Activated CD4-positive, alpha-beta T cell treated with anti-CD3 and anti-CD28 coated beads, Interleukin-2, amount 10 ng/mL, durations not matched to agents 24 days and 14 days (primary cell): ENCODE data around the gene FAAH. TPM values are rescaled to one million over a fixed set of nuclear protein-coding genes. Genes with fewer than 3 reads are reported as not detected.
"Not testable (repeated sequence)": the region's sequence is repeated elsewhere in the genome, so short reads cannot be mapped to it uniquely, and the experiment has no call there.

ENCODE experiments used
- DNase-seq: peaks from one replicate; pipeline ENCODE4 v3.0.0; 2022
- H3K27ac Mint-ChIP-seq: one replicate; pipeline ENCODE4 v1.8.0; 2022; ENCODE audit warnings: mild to moderate bottlenecking, mixed read lengths
- H3K27me3 Mint-ChIP-seq: one replicate; pipeline ENCODE4 v1.8.0; 2022; ENCODE audit warnings: mixed read lengths
- H3K36me3 Mint-ChIP-seq: one replicate; pipeline ENCODE4 v1.8.0; 2022; ENCODE audit warnings: low read depth, mild to moderate bottlenecking, mixed read lengths
- H3K4me1 Mint-ChIP-seq: one replicate; pipeline ENCODE4 v1.8.0; 2021; ENCODE audit warnings: mixed read lengths
- H3K4me3 Mint-ChIP-seq: one replicate; pipeline ENCODE4 v1.8.0; 2022; ENCODE audit warnings: mild to moderate bottlenecking, moderate library complexity, mixed read lengths
- H3K9me3 Mint-ChIP-seq: one replicate; pipeline ENCODE4 v1.8.0; 2021; ENCODE audit warnings: mixed read lengths
- intact Hi-C: fragments of 100-400 bp; cut with micrococcal nuclease; formaldehyde crosslinking; loops from one replicate; pipeline ENCODE4 v1.15.1; 2023
- total RNA-seq: library from RNA; stranded (reverse); gene quantifications from 2 replicates; pipeline ENCODE4 v1.2.3, GENCODE V29; 2022

The FAAH gene
- 4.6 and 6.8 TPM in 2 replicates for total RNA-seq

DNA sequence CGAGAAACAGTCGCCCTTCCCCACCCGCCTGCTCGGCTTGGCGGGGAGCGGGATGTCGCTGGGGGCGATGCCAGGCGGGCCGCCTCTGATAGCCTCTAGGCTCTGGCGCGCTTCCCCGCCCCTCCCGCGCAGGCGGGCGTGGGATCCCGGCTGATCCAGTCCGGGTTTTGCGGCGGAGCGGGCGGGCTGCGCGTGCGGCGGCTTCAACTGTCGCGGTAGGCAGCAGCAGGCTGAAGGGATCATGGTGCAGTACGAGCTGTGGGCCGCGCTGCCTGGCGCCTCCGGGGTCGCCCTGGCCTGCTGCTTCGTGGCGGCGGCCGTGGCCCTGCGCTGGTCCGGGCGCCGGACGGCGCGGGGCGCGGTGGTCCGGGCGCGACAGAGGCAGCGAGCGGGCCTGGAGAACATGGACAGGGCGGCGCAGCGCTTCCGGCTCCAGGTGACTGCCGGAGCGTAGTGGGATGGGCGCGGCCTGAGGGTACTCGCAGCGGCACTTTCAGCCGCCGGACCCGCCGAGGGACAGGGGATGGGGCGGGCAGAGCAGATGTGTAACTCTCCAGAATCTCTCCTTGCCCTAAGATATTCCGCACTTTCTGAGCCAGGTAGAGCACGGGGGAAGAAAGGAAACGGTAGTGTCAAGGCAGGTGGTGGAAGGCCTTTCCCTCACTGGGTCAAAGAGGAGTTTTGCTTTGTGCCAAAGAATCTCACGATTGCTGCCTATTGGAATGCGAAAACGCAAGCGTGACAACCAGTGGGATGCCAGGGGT is at the start of gene FAAH:
Gene FAAH, plus strand, starts transcription at position 210 of the 764 bp plus-strand sequence. Its CDS starts 32 bp downstream, at position 242.
- intact Hi-C loops = no loop called here
- no peak within 1 kb of the TSS for H3K27ac Mint-ChIP-seq
- H3K4me1 Mint-ChIP-seq = peaks cover 4% of the 10 kb centered on the region
- H3K4me3 Mint-ChIP-seq = peak within 1 kb of the TSS; percentile 74
- DNase-seq = peak; percentile 82
- H3K36me3 Mint-ChIP-seq = peaks cover 5% of the 10 kb centered on the region
- H3K9me3 Mint-ChIP-seq = peaks cover 14% of the 10 kb centered on the region
- H3K27me3 Mint-ChIP-seq = peaks cover 29% of the 10 kb centered on the region

GRCh38 chr1:46344481-46344880 is 49.6 kb upstream of the FAAH start:
- H3K27ac Mint-ChIP-seq = peak overlapping the region; percentile 51
- H3K27me3 Mint-ChIP-seq = no peaks in the 10 kb centered on the region
- DNase-seq = no peak
- H3K36me3 Mint-ChIP-seq = peaks cover 59% of the 10 kb centered on the region
- H3K4me1 Mint-ChIP-seq = peaks cover 38% of the 10 kb centered on the region
- H3K4me3 Mint-ChIP-seq = no peak overlapping the region
- intact Hi-C loops = loop anchor here (5.0 kb wide), 1 partner anchor 57 kb away; no protein-coding TSS in a partner anchor
- H3K9me3 Mint-ChIP-seq = no peaks in the 10 kb centered on the region

GRCh38 chr1:46345281-46345680 is 48.8 kb upstream of the FAAH start:
- no peak overlapping the region for H3K27ac Mint-ChIP-seq
- intact Hi-C loops = no loop called here
- peaks cover 67% of the 10 kb centered on the region for H3K36me3 Mint-ChIP-seq
- DNase-seq = no peak
- H3K4me1 Mint-ChIP-seq = peaks cover 35% of the 10 kb centered on the region
- no peaks in the 10 kb centered on the region for H3K9me3 Mint-ChIP-seq
- H3K4me3 Mint-ChIP-seq = no peak overlapping the region
- H3K27me3 Mint-ChIP-seq = no peaks in the 10 kb centered on the region

DNA sequence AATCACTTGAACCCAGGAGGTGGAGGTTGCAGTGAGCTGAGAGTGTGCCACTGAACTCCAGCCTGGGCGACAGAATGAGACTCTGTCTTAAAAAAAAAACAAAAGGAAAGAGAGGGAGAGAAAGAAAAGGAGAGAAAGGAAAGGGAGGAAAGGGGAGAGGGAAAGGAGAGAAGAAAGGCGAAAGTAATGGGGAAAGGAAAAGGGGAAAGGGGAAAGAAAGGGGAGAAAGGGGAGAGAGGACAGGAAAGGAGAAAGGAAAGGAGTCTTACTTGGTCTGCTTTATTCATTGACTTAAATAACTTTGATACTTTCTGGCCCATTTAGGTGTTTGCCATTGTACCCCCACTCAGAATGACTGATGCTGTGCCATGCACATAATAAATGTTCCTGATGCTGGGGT is 41.8 kb upstream of the FAAH start:
- peaks cover 61% of the 10 kb centered on the region for H3K36me3 Mint-ChIP-seq
- no peak for DNase-seq
- no peak overlapping the region for H3K27ac Mint-ChIP-seq
- H3K27me3 Mint-ChIP-seq = no peaks in the 10 kb centered on the region
- peaks cover 6% of the 10 kb centered on the region for H3K4me1 Mint-ChIP-seq
- no peak overlapping the region for H3K4me3 Mint-ChIP-seq
- intact Hi-C loops = no loop called here
- no peaks in the 10 kb centered on the region for H3K9me3 Mint-ChIP-seq

DNA sequence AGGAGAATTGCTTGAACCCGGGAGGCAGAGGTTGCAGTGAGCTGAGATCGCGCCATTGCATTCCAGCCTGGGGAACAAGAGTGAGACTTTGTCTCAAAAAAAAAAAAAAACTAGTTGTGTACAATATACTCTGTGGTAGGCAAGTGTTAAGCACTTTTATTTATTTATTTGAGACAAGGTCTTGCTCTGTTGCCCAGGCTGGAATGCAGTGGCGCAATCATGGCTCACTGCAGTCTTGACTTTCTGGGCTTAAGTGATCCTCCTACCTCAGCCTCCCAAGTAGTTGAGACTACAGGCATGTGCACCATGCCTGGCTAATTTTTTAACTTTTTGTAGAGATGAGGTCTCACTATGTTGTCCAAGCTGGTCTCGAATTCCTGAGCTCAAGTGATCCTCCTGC is 38.2 kb upstream of the FAAH start:
- H3K36me3 Mint-ChIP-seq = peaks cover 42% of the 10 kb centered on the region

GRCh38 chr1:46362158-46362557 is 32.0 kb upstream of the FAAH start:
- intact Hi-C loops = no loop called here
- Mint-ChIP-seq H3K27me3 (no peaks in the 10 kb centered on the region), H3K27ac (no peak overlapping the region), H3K9me3 (no peaks in the 10 kb centered on the region), H3K4me3 (no peak overlapping the region), H3K36me3 (peaks cover 43% of the 10 kb centered on the region), H3K4me1 (no peaks in the 10 kb centered on the region)
- DNase-seq = no peak

More for the DNA sequence above, 38.2 kb upstream of the FAAH start:
- H3K27ac Mint-ChIP-seq, H3K4me3 Mint-ChIP-seq, intact Hi-C loops, H3K9me3 Mint-ChIP-seq, DNase-seq, H3K27me3 Mint-ChIP-seq, H3K4me1 Mint-ChIP-seq: not testable (repeated sequence)

GRCh38 chr1:46363121-46363520 is 31.0 kb upstream of the FAAH start:
- Mint-ChIP-seq H3K4me3 (no peak overlapping the region), H3K36me3 (peaks cover 43% of the 10 kb centered on the region), H3K27ac (no peak overlapping the region)

GRCh38 chr1:46364612-46365011 is 29.5 kb upstream of the FAAH start:
- no peaks in the 10 kb centered on the region for H3K4me1 Mint-ChIP-seq
- H3K36me3 Mint-ChIP-seq = peaks cover 46% of the 10 kb centered on the region
- no peaks in the 10 kb centered on the region for H3K9me3 Mint-ChIP-seq
- no peaks in the 10 kb centered on the region for H3K27me3 Mint-ChIP-seq
- no peak for DNase-seq
- no peak overlapping the region for H3K27ac Mint-ChIP-seq
- H3K4me3 Mint-ChIP-seq = no peak overlapping the region
- intact Hi-C loops = no loop called here

More at GRCh38 chr1:46363121-46363520, 31.0 kb upstream of the FAAH start:
- H3K27me3 Mint-ChIP-seq = no peaks in the 10 kb centered on the region
- H3K9me3 Mint-ChIP-seq = no peaks in the 10 kb centered on the region
- intact Hi-C loops = no loop called here
- DNase-seq = no peak
- H3K4me1 Mint-ChIP-seq = no peaks in the 10 kb centered on the region

- H3K27me3 Mint-ChIP-seq, H3K4me3 Mint-ChIP-seq, H3K4me1 Mint-ChIP-seq, intact Hi-C loops, H3K9me3 Mint-ChIP-seq, DNase-seq, H3K27ac Mint-ChIP-seq: not testable (repeated sequence)
- peaks cover 44% of the 10 kb centered on the region for H3K36me3 Mint-ChIP-seq
These were observed 28.3 kb upstream of the FAAH start for GRCh38 chr1:46365796-46366195.

DNA sequence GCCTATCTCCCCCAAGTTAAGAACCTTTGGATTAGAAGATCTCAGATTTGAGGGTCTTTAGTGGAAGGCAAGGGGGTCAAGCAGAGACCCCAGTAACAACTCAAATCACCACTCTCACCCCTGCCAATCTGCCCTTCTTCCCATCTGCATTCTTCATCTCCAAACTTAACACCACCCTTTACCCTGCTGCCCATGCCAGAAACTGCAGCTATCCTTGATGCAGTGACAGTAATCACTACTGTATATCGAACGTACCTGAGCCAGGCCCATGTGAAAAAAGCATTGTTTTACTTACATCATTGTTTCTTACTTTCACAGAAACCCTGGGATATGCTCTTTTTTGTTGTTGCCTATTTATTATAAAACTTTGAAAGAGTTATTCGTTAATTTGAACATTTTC is 27.0 kb upstream of the FAAH start:
- peaks cover 39% of the 10 kb centered on the region for H3K36me3 Mint-ChIP-seq
- no peak for DNase-seq
- intact Hi-C loops = no loop called here
- H3K27me3 Mint-ChIP-seq = no peaks in the 10 kb centered on the region
- H3K9me3 Mint-ChIP-seq = no peaks in the 10 kb centered on the region
- no peak overlapping the region for H3K4me3 Mint-ChIP-seq
- peaks cover 3% of the 10 kb centered on the region for H3K4me1 Mint-ChIP-seq
- H3K27ac Mint-ChIP-seq = no peak overlapping the region

DNA sequence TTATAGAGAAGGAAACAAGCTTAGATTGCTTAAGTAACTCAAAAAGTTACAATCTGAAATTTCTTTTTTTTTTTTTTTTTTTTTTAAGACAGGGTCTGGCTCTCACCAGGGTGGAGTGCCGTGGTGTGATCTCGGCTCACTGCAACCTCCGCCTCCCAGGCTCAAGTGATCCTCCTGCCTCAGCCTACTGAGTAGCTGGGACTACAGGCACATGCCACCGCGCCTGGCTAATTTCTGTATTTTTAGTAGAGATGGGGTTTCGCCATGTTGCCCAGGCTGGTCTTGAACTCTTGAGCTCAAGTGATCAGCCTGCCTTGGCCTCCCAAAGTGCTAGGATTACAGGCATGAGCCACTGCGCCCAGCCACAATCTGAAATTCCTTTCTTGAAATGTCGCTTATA is 26.4 kb upstream of the FAAH start:
- DNase-seq, H3K4me3 Mint-ChIP-seq, H3K27ac Mint-ChIP-seq, H3K9me3 Mint-ChIP-seq, H3K27me3 Mint-ChIP-seq, H3K4me1 Mint-ChIP-seq, intact Hi-C loops: not testable (repeated sequence)
- H3K36me3 Mint-ChIP-seq = peaks cover 39% of the 10 kb centered on the region

DNA sequence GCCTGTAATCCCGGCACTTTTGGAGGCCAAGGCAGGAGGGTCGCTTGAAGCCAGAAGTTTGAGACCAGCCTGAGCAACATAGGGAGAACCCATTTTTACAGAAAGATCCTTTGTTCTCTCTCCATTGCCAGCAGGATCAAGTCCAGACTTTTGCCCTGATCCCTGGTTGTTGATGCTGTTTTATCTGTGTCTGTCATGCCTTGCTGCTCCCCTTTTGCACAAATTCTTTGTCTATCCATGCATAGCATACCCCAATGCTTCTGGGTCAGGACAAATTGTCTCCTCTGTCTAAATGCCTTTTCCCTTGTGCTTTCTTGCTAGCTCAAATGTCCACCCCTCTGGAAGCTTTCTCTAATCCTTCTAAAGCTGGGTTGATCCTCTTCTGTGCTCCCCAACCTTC is 25.3 kb upstream of the FAAH start:
- Mint-ChIP-seq H3K27ac (no peak overlapping the region), H3K4me3 (no peak overlapping the region), H3K9me3 (no peaks in the 10 kb centered on the region), H3K27me3 (no peaks in the 10 kb centered on the region), H3K4me1 (peaks cover 3% of the 10 kb centered on the region), H3K36me3 (peaks cover 37% of the 10 kb centered on the region)
- no peak for DNase-seq
- intact Hi-C loops = no loop called here

GRCh38 chr1:46369542-46370213 is 24.4 kb upstream of the FAAH start:
- no peak for DNase-seq
- H3K4me1 Mint-ChIP-seq = peaks cover 3% of the 10 kb centered on the region
- intact Hi-C loops = no loop called here
- peaks cover 34% of the 10 kb centered on the region for H3K36me3 Mint-ChIP-seq
- peak overlapping the region; percentile 17 for H3K27ac Mint-ChIP-seq
- no peaks in the 10 kb centered on the region for H3K9me3 Mint-ChIP-seq
- no peaks in the 10 kb centered on the region for H3K27me3 Mint-ChIP-seq
- no peak overlapping the region for H3K4me3 Mint-ChIP-seq

GRCh38 chr1:46370214-46370633 is 23.9 kb upstream of the FAAH start:
- no peak overlapping the region for H3K4me3 Mint-ChIP-seq
- DNase-seq = no peak
- peaks cover 29% of the 10 kb centered on the region for H3K36me3 Mint-ChIP-seq
- peaks cover 3% of the 10 kb centered on the region for H3K4me1 Mint-ChIP-seq
- H3K27me3 Mint-ChIP-seq = no peaks in the 10 kb centered on the region
- peak overlapping the region; percentile 17 for H3K27ac Mint-ChIP-seq
- intact Hi-C loops = no loop called here
- H3K9me3 Mint-ChIP-seq = no peaks in the 10 kb centered on the region
